ENCODE results near the gene TRAPPC12.
"Not testable (repeated sequence)": the region's sequence is repeated elsewhere in the genome, so short reads cannot be mapped to it uniquely, and the experiment has no call there.

TRAPPC12 gene

GRCh38 chr2:3488061-3488531, 108.6 kb downstream of the TRAPPC12 start:
- peak; percentile 33 for DNase-seq

- DNase-seq = peak; percentile 27
Observed at GRCh38 chr2:3488855-3489763, 109.6 kb downstream of the TRAPPC12 start.

- DNase-seq = no peak
Observed at GRCh38 chr2:3489764-3490115, 110.2 kb downstream of the TRAPPC12 start.

GRCh38 chr2:3490191-3491170, 111.0 kb downstream of the TRAPPC12 start:
- DNase-seq = peak; percentile 46

GRCh38 chr2:3491306-3491705, 111.8 kb downstream of the TRAPPC12 start:
- DNase-seq = peak; percentile 21

GRCh38 chr2:3491716-3492474, 112.4 kb downstream of the TRAPPC12 start:
- DNase-seq = peak; percentile 45

- not testable (repeated sequence) for DNase-seq
Observed at GRCh38 chr2:3492475-3492787, 112.9 kb downstream of the TRAPPC12 start.

GRCh38 chr2:3492951-3493614, 113.6 kb downstream of the TRAPPC12 start:
- peak; percentile 47 for DNase-seq

- peak; percentile 48 for DNase-seq
Observed at GRCh38 chr2:3493615-3494007, 114.1 kb downstream of the TRAPPC12 start.

GRCh38 chr2:3494984-3495666, 115.6 kb downstream of the TRAPPC12 start:
- DNase-seq = peak; percentile 24

GRCh38 chr2:3496708-3497080, 117.2 kb downstream of the TRAPPC12 start:
- peak; percentile 16 for DNase-seq

GRCh38 chr2:3498783-3499394, 119.4 kb downstream of the TRAPPC12 start:
- no peak for DNase-seq

- DNase-seq = no peak
Observed at GRCh38 chr2:3500326-3500899, 120.9 kb downstream of the TRAPPC12 start.

- no peak for DNase-seq
Observed at GRCh38 chr2:3503046-3503445, 123.6 kb downstream of the TRAPPC12 start.

- DNase-seq = no peak
Observed at GRCh38 chr2:3503483-3503882, 124.0 kb downstream of the TRAPPC12 start.

GRCh38 chr2:3504741-3505140, 125.2 kb downstream of the TRAPPC12 start:
- no peak for DNase-seq

GRCh38 chr2:3505771-3506170, 126.3 kb downstream of the TRAPPC12 start:
- no peak for DNase-seq

- no peak for DNase-seq
Observed at GRCh38 chr2:3512086-3512485, 132.6 kb downstream of the TRAPPC12 start.

GRCh38 chr2:3513026-3513810, 133.7 kb downstream of the TRAPPC12 start:
- no peak for DNase-seq

- DNase-seq = not testable (repeated sequence)
Observed at GRCh38 chr2:3515438-3515837, 135.9 kb downstream of the TRAPPC12 start.
